HG02885 (cell line): Measurements from ENCODE around the gene PHF14.

ENCODE experiments used
- ATAC-seq: cut with Tn5 transposase; IDR thresholded peaks from one replicate; pipeline ENCODE4 v1.9.1; 2021; ENCODE audit warnings: mild to moderate bottlenecking; ENCODE audit not compliant: unreplicated experiment, poor library complexity

Gene PHF14

DNA sequence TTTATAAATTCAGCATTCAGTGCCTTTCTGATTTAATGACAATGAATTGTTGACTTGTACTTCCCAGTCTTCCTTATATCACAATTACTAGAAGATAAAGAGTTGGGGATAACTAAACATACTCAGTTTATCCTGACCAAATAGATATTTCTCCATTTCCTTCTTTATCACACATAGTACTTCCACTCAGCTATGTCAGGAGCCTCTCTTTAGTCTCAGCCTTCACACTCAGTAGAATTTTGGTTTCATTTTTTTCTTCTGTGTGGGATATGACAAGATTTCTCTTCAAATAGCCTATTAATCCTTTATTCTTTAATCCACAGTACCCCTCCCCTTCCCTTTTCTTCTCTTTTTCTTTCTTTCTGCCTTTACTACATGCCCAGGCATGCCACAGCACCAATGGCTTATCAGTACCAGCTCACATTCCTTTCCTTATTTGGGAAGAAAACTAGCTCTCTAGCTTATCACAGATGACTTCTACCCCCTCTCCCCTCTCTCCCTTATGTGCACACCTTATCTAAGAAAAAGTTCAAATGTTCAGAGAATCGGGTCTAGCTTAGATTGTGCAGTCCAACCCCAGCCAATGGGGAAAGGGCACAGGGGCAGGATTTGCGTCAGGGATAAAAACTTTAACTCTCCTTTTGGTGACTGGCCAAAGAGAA is 109.0 kb downstream of the PHF14 start:
- ATAC-seq, result no peak

- no peak for ATAC-seq
These were observed 109.5 kb downstream of the PHF14 start for GRCh38 chr7:11083214-11083568.

DNA sequence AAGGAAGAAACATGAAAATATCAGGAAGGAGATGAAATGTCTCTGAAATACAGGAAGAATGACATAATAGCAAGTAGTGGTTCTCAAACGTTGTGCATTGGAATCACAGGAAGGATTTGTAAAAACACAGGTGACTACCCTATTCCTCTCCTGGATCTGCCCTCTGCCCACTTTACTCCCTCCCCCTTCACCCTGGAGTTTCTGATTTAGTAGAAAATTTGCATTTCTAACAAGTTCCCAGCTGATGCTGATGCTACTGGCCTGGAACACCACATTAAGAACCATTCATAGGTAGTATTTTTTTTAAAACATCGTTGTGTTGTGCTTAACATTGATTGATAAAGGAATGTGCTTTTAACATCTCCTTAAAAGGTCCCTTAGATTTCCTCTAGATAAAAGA is 130.9 kb downstream of the PHF14 start:
- no peak for ATAC-seq

GRCh38 chr7:11109659-11110058 is 136.0 kb downstream of the PHF14 start:
- ATAC-seq, result no peak

DNA sequence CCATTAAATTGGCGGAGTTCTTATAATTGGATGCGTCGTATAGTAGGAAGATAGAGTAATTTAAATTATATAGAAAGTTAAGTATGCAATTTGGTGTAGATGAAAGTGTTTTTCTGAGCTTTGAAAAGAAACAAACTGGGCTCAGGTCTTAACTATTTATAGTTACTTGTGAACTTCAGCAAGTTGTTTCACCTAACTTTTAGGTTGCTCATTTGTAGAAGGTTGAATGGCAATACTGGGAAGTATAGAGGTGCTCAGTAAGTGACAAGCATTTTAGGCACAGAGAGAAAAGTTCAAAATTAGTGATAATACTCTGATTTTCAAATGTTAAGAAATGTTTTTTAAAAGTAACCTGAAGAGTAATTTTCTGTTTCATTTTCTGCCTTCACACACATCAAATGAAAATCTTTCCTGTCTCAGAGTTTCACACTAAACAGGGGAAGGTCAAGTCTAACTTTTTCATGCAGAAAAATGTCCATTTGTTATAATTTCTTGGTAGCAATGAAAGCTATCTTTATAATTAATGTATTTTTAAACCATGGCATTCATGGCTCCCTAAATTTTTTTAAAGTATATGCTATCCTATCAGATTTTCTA is 146.5 kb downstream of the PHF14 start:
- peak; percentile 77 for ATAC-seq

DNA sequence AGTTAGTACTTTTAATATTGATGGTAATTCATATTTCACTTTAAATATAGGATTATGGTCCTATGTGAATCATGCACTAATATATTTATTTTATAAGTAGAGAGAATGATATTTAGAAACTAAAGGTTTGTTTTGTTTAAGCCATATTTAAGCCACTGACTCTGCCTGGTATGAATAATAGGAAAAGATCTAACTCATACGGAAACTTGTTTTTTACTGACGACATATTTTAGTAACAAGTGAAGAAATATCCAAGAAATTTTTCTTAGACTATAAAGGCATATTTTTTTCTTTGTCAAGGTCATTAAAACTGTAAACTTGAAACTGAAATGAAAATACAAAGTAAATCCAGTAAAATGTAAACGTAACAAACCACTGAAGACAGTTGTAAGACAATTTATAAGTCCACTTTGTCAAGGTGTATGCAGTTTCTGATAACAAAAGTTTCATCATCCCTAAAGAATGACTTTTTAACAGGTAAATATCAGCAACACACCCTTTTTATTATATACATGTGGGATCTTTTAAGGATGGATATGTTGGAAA is 147.1 kb downstream of the PHF14 start:
- peak; percentile 58 for ATAC-seq

- ATAC-seq, result no peak
These were observed 151.3 kb downstream of the PHF14 start for GRCh38 chr7:11124856-11125559.

- no peak for ATAC-seq
These were observed 153.6 kb downstream of the PHF14 start for GRCh38 chr7:11127114-11127785.

DNA sequence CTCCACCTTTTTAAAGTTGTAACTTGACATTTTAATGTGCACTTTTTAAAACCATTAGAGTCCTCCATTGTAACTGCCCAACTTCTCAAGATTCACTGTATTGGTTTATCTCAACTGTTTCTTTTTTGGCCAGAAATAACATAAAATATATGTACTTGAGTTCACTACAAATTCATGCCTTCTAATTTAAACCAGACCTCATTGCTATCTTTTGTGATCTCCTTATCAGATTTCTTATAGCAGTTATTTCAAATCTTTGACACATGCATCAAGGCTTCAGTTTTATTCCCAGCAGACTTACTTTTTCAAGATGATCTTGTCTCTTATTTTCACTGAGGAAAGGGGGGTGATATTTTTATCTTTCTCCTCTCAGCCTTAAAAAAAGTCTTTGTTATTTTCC is 154.3 kb downstream of the PHF14 start:
- ATAC-seq, result no peak

DNA sequence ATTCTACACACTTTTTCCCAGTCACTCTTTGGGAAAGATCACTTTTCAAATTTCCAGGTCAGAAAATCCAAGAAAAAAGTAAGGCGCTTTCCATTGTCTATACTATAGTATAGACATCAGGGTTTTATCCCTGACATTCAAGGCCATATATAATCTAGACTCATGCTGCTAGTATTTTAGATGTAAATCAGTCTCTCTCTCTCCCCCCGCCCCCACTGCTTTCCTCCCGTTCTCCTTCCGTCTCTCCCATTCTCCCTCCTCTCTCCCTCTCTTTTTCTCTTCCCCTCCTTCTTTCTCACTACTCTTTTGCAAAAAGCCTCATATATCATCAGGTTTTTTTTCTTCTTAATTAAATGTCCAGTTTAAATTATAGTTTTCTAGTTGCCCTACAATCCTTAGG is 154.8 kb downstream of the PHF14 start:
- ATAC-seq, result no peak

- no peak for ATAC-seq
These were observed 156.3 kb downstream of the PHF14 start for GRCh38 chr7:11130012-11130411.

- ATAC-seq, result no peak
These were observed 156.9 kb downstream of the PHF14 start for GRCh38 chr7:11130601-11131000.

- no peak for ATAC-seq
These were observed 159.8 kb downstream of the PHF14 start for GRCh38 chr7:11133436-11133959.

- no peak for ATAC-seq
These were observed 161.9 kb downstream of the PHF14 start for GRCh38 chr7:11135573-11135972.

DNA sequence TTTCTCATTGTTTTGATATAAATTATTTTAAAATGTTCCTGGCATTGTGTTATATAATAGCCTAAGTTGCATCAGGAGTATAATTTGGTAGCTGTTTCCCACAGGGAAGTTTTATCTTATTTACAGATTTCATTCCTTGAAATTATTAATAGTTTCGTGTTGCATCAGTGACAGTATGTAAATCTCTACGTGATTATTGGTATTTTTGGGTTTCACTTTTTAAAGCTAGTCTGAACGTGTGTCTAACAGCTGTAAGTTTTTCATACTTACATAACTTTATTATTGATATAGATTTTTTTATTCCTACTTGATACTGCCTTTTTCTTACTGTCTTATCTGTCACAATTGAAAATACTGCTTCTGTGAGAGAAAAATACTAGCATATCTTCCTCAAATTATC is 167.9 kb downstream of the PHF14 start:
- ATAC-seq, result peak; percentile 58

- no peak for ATAC-seq
These were observed 180.0 kb downstream of the PHF14 start for GRCh38 chr7:11153694-11154093.

DNA sequence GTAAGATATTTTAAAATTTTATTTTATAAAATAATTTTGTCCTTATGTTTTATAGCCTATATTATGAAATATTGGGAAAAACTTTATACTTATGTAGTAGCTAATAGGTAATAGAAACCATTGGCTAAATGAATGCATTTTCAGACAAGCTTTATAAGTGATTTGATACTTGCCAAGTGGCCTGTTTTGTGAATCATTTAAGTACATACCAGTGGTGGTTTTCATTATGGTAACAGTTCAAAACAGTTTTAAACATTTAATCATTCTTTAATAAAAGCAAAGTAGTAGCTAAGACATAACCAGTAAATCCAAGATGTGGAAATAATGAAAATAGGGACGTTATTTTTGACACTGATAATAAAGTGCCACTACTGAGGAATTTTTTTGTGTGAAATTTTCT is 182.2 kb downstream of the PHF14 start:
- ATAC-seq, result no peak

DNA sequence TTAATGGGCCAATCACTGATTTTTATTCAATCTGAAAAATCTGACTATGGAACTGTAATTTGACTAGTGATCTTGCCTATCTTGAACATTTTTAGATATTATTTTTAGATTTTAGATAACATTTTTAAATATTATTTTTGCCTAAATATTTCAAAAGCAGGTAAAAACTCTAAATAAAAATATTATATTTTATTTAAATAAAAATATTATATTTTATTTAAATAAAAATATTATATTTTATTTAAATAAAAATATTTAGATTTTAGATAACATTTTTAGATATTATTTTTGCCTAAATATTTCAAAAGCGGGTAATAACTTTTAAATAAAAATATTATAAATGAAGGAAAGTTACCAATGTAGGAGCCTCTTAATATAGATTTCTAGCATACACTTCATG is 187.8 kb downstream of the PHF14 start:
- ATAC-seq, result no peak

DNA sequence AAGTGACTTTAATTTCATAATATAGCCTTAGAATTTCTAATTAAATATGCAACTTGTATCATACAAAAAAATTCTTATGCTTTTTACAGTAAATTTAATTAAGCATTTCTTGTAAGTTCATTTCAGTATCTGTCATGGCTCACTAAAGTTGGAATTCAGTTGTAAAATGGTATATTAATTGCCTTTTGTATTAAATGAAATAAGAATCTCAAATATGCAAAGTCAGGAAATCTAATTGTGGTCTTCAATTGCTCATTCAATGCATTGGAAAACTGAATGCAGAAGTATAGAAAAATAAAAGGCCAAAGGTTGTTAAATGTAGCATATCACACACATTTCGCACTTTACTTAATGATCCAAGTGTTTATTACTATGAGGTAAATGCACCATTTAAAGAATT is 189.5 kb downstream of the PHF14 start:
- no peak for ATAC-seq

DNA sequence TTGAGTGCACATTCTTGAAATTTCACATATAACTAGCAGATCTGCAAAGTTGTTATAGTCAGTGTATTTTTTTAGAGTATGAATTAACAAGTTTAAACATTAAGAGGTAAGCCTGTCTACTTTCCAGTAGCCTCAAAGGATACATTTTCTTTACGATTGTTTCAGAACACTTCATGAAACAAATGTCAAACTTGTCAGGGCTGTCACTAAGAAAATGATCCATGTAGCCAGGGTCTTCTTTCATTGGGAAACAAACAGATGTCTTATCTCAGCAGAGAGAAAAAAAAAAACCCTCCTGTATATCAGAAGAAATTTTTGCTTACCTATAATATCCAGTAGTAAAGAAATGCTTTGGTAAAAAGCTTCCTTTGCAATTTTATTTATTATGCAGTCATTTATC is 192.4 kb downstream of the PHF14 start:
- ATAC-seq, result no peak

DNA sequence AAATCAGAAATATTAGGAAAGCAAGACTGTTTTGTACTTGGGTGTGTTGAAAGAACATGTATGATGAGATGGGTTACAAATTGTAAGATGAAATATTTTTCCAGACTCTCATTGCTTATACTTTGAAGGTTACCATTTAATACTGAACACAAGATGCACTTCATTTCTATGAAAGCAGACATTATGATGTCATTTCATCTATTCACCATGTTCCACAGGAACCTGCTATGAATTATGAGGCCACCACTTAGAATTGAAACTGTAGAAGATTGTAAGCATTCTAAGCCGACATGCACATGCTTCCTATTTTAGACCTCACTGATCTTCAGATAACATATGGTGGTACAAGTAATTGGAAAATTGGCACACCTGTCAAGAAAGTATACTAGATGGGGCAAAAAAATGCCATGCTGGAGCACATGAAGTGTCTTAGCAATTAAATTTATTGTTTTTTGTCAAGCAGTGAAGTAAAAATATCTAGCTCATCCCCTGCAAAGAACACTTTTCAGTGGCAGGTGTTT is 195.0 kb downstream of the PHF14 start:
- no peak for ATAC-seq
